GM18505 (cell line): ENCODE measurements around the gene KRTAP1-5.
"Not testable (repeated sequence)": the region's sequence is repeated elsewhere in the genome, so short reads cannot be mapped to it uniquely, and the experiment has no call there.

Experiments used
- ATAC-seq: cut with Tn5 transposase; IDR thresholded peaks from one replicate; pipeline ENCODE4 v1.9.1; 2021; ENCODE audit not compliant: unreplicated experiment
- POLR2A ChIP-seq: IDR thresholded peaks from 4 replicates; pipeline ENCODE4 v1.6.1; 2011; ENCODE audit warnings: borderline replicate concordance; ENCODE audit not compliant: insufficient read depth, insufficient read length; ENCODE audit errors: extremely low read depth

Gene KRTAP1-5

DNA sequence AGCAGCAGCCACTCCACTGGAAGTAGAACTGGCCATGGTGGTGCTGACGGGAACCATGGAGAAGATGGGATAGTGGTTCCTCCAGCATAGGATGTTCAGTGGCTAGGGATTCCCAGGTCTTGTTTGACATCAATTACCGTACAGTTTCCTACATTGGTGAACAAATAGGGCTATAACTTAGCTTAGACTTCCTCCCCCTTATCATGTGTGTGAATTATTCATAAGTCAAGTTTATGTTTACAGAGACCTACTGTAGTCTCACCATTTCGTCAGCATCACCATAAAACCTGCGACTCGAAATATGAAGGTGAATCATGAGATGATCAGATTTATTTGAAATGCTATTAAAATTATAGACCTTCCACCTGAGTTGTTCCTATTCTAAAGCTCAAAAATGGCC lies 31.7 kb upstream of the KRTAP1-5 start:
- no peak for TF ChIP-seq POLR2A
- ATAC-seq = no peak

DNA sequence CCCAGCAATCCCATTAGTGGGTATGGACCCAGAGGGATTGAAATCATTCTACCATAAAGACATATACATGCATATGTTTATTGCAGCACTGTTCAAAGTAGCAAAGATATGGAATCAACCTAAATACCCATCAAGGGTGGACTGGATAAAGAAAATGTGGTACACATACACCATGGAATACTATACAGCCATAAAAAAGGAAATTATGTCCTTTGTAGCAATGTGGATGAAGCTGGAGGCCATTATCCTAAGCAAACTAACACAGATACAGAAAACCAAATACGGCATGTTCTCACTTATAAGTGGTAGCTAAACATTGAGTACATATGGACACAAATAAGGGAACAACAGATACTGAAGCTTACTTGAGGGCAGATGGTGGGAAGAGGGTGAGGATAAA lies 30.5 kb upstream of the KRTAP1-5 start:
- TF ChIP-seq POLR2A = no peak
- ATAC-seq = no peak

GRCh38 chr17:41055130-41055529 lies 28.1 kb upstream of the KRTAP1-5 start, which contains the start of gene KRTAP2-2:
KRTAP2-2 (minus strand) TSS chr17:41055230; CDS start chr17:41055211, 19 bp downstream.
- ATAC-seq = not testable (repeated sequence)

DNA sequence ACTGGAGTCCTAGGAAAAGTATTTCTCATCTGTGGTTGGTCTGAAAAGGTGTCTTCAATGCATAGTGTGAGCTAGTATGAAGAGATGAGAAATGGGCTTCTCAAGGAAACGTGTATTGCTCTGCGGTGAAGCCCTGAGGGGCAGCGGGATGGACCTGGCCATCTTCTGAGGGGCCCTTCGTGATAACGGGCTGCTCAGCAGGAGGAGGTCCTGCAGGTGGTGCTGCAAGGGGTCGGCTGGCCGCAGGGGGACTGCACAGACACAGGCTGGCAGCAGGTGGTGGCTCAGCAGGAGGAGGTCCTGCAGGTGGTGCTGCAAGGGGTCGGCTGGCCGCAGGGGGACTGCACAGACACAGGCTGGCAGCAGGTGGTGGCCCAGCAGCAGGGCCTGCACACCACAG lies 27.5 kb upstream of the KRTAP1-5 start:
- ATAC-seq = not testable (repeated sequence)

DNA sequence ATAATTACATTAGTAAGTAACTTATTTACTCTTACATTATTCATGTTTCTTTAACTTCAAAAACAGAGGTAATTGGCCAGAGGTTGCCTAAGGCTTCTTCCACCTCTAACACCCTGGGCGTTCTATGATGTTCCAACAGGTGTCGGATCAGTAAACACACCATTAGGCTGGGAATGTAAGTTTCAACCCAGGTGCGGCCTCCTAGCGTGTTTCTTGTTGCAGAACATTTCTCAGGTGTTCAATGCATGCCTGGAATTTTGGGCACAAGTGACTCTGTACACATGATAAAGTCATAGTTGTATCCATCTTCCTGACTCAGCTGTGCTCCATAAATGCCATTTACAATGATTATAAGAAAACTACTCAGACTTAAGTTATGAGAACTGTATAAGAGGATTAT lies 27.0 kb upstream of the KRTAP1-5 start:
- no peak for TF ChIP-seq POLR2A

GRCh38 chr17:41052566-41052965 lies 25.6 kb upstream of the KRTAP1-5 start:
- TF ChIP-seq POLR2A = no peak
- ATAC-seq = no peak

More for the DNA sequence above, 27.0 kb upstream of the KRTAP1-5 start:
- ATAC-seq = no peak

DNA sequence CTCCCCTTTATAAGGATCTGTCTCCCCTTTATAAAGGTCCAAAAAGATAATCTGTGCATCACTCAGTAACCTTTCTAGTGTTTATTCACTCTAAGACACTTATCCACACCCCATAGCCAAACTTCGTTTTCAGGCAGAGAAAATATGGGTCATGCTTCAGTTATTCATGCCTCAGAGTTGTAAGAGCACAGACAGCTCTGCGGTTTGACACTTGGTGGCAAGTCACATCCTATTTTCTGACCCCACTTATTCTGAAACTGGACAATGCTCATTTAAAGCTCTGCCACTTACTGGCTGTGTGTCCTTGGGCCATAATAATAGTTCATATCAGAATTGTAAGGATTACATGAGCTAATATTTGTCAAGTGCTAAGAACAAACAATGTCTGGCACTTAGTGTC lies 22.1 kb upstream of the KRTAP1-5 start:
- ATAC-seq = no peak
- TF ChIP-seq POLR2A = no peak

DNA sequence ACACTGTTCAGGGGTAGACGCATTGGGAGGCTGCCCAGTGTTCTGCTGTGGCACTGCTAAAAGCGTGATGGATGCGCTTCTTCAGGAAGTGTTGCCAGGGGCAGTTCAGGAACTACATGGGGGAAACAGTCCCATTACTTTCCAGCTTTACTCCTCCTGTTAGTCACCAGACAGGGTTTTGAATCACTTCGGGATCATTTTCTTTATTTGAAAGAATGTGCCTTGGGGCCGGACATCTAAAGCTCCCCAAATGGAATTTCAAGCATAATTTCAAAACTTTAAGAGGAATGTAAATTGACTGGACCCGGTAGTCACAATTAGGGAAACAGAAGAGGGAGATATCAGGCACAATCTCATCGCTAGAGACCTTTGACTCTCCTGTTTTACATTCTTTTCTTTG lies 21.4 kb upstream of the KRTAP1-5 start:
- ATAC-seq = no peak
- no peak for TF ChIP-seq POLR2A

- not testable (repeated sequence) for ATAC-seq
Measured at GRCh38 chr17:41046735-41047465, 19.9 kb upstream of the KRTAP1-5 start, which contains the start of gene KRTAP2-1. KRTAP2-1 (minus strand) TSS chr17:41047316; CDS start chr17:41047267, 49 bp downstream.

DNA sequence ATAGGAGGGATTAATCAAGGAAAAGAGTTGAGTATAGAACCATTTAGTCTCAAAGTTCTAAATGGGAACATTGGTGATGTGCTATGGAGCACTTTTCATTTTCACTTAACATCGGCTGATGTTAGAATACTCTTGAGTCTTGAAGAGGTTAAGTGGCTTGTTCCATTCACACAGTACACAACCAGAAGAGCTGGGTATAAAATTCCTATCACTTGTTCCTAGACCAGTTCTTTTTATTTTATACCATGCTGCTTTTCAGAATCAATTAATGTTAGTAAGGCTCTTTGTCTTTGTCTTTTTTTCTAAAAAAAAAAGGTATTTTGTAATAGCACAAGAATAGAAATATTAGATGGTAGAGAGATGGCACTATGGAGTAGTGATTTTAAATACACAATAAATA lies 15.9 kb upstream of the KRTAP1-5 start:
- no peak for TF ChIP-seq POLR2A
- ATAC-seq = no peak

GRCh38 chr17:41040783-41041571 lies 14.0 kb upstream of the KRTAP1-5 start, which contains the start of gene KRTAP1-1:
KRTAP1-1 (minus strand) TSS chr17:41041450; CDS start chr17:41041397, 53 bp downstream.
- not testable (repeated sequence) for ATAC-seq

DNA sequence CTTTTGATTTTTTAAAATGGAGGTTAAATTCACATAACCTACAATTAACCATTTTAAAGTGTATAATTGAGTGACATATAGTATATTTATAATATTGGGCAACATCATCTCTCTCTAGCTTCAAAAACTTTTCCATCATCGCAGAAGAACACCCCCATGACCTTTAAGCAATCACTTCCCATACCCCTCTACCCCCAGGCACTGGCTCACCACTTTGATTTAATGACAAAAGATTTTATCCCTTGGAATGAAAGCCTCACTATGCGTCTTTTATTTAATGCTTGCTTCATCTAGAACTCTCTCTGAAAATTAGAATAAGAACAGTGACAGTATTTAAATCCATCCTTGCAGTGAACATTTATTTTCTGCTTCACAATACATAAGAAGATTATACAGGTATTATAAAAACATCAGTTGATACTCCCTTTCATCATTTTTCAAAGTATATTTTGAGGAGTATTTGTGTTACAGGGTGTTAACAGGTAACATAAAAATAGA lies 10.9 kb upstream of the KRTAP1-5 start:
- TF ChIP-seq POLR2A = no peak
- ATAC-seq = no peak

- not testable (repeated sequence) for ATAC-seq
Measured at GRCh38 chr17:41034346-41034935, 7.4 kb upstream of the KRTAP1-5 start, which contains the start of gene KRTAP1-3. KRTAP1-3 (minus strand) TSS chr17:41034874; CDS start chr17:41034821, 53 bp downstream.

DNA sequence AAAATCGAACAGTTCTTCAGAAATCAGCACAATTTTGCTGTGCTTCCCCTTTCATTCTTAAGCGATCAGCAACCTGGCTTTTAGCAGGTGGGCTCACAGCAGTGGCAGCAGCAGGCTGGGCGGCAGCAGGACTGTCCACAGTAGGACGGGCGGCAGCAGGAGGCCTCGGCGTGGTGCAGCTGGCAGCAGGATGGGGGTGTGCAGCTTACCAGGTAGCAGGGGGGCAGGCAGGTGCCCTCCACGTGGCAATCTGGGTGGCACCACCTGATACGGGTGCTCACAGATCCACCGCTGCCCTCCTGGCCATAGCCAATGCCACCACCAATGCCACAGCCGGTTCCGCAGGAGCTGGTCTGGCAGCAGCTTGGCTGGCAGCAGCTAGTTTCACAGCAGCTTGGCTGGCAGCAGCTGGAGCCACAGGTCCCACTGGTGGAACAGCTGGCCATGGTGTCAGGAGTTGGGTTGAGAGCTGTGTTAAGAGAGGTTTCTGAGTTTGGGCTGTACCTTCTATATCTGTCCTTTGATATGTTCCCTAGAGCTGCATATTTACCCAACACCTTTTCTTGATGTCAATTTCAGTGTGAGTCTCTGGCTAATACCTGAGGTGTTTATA lies 2.7 kb upstream of the KRTAP1-5 start, which contains the start of gene KRTAP1-4:
KRTAP1-4 (minus strand) TSS at position 563 of the 613 bp plus-strand sequence; CDS start at position 446, 117 bp downstream.
- no peak for ATAC-seq
- TF ChIP-seq POLR2A = no peak

- ATAC-seq = no peak
- no peak for TF ChIP-seq POLR2A
Measured at GRCh38 chr17:41024697-41025096, 2.3 kb downstream of the KRTAP1-5 start.
